22Rv1 (cell line): Measurements from ENCODE around the gene GPRC5C.

Experiments
- H3K27ac ChIP-seq: fragments of 450-650 bp; 2 replicates; pipeline ENCODE4 v1.5.1; 2017
- CTCF ChIP-seq: fragments of 450-650 bp; IDR thresholded peaks from 2 replicates; pipeline ENCODE4 v1.5.1; 2017; ENCODE audit warnings: mild to moderate bottlenecking
- ZFX ChIP-seq: fragments of 450-650 bp; IDR thresholded peaks from 2 replicates; pipeline ENCODE4 v1.6.1; 2017; ENCODE audit warnings: antibody characterized with exemption, borderline replicate concordance

Gene GPRC5C

GRCh38 chr17:74433421-74434121, 1.7 kb downstream of the GPRC5C start:
- H3K27ac ChIP-seq: no peak overlapping the region
- TF ChIP-seq ZFX (no peak), CTCF (no peak)

- no peak overlapping the region for H3K27ac ChIP-seq
- no peak for TF ChIP-seq ZFX
- TF ChIP-seq CTCF: no peak
Measured at GRCh38 chr17:74435775-74436359, 4.0 kb downstream of the GPRC5C start.

- TF ChIP-seq ZFX (no peak), CTCF (peak; percentile 74)
- no peak overlapping the region for H3K27ac ChIP-seq
Measured at GRCh38 chr17:74437702-74438101, 5.8 kb downstream of the GPRC5C start.

- TF ChIP-seq CTCF (no peak), ZFX (no peak)
- no peak overlapping the region for H3K27ac ChIP-seq
Measured at GRCh38 chr17:74439691-74440567, 8.0 kb downstream of the GPRC5C start.

- TF ChIP-seq ZFX: no peak
- no peak for TF ChIP-seq CTCF
- H3K27ac ChIP-seq: no peak overlapping the region
Measured at GRCh38 chr17:74441537-74441936, 9.6 kb downstream of the GPRC5C start.

GRCh38 chr17:74442291-74442669, 10.4 kb downstream of the GPRC5C start:
- TF ChIP-seq ZFX (no peak), CTCF (no peak)
- H3K27ac ChIP-seq: peak overlapping the region; percentile 40; the same call in 1 of the 2 replicates
